Activated CD8-positive, alpha-beta memory T cell treated with anti-CD3 and anti-CD28 coated beads, Interleukin-2, amount 50 U/mL, for 24 hours (primary cell): ENCODE data around the gene ZNF501.

Experiments
- DNase-seq: peaks from one replicate; pipeline ENCODE4 v3.0.0-alpha.2; 2020; ENCODE audit errors: extremely low read depth

ZNF501 gene

DNA sequence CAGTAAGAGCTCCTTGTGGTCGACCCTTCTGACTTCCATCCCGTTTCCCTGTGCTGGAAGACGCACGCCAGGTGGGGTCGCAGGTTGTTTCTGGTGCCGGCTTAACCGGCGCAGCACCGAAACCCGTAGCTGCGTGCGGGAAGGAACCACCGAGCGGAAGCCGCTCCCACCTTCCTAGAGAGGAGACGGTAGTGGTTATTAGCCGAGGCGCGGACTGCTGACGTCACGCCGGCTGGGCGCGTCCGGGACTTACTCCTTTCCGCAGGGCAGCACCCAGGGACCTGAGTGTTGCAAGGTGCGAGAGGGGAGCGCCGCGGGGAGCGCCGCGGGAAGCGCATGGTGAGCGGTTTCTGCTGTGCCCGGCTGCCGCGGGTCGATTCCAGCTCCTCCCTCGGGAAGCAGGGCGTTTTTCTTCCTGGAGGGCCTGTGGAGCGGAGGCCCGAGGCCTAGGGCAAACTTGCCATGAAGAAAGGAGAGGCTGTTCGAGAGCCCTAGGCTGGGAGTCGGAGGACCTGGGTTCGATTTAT, at the start of gene ZNF501:
Gene ZNF501, plus strand, starts transcription at position 252 of the 527 bp plus-strand sequence. CDS start 4,787 bp downstream, outside the sequence.
- peak; percentile 80 for DNase-seq

- DNase-seq, result no peak
Measured at GRCh38 chr3:44680921-44681455, 48.4 kb upstream of the ZNF501 start.

DNA sequence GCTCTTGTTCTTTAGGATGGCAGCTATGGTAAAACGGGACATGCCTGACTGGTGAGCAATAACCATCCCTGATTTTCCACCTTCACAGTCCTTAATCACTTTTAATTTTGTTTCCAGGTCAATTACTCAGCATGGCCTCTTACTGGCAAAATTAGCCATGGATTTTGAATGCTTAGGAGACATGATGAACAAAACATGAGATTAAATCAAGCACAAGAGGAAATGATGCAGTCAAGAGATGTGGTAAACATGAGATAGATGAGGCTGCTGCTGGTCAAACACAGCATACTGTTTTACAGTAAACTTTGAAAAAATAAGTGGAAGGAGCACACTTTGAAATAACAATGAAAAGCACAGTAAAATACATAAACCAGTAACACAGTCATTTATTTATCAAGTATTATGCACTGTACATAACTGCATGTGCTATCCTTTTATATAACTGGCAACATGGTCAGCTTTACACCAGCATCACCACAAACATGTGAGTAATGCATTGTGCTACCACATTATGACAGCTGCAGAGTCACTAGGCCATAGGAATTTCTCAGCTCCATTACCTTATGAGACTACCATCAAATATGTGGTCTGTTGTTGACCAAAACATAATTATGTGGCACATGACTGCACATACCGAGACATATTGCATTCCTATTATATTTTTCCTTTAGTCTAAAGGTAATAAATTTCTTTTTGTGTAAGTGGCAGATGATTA, 47.1 kb upstream of the ZNF501 start:
- no peak for DNase-seq

DNA sequence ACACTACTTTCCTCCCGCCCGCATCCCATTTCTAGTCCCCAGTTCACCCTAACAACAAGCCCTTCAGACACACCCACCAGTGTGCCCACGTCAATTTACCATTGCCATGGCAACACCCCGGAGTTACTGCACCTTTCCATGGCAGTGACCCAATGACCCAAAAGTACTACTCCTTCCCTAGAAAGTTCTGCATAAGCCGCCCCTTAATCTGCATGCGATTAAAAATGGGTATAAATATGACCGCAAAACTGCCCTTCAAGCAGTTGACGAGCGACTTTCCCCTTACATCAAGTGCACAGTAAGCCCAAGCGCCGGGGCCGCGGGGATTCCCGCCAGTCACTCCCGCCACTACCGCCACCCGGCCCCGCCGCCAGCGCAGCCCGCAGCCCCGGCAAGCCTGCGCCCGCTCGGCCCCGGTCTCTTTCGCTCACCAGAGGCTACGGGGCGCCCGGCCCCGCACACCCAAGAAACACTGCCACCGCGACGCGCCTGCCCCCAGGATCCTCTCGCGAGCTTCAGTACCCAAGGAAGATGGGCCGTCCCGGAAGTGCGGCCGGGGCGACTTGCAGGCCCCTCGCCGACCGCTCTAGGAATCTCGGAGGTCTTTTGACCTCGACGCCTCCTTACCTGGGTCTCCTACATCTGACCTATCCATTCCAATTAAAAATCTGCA, 44.2 kb upstream of the ZNF501 start:
- DNase-seq, result peak; percentile 18

GRCh38 chr3:44687898-44688297, 41.5 kb upstream of the ZNF501 start:
- DNase-seq, result no peak

GRCh38 chr3:44712455-44713075, 16.9 kb upstream of the ZNF501 start, which contains the start of gene ZNF502:
ZNF502 (plus strand) TSS chr3:44712660; CDS start chr3:44720262, 7,602 bp downstream.
- peak; percentile 29 for DNase-seq

GRCh38 chr3:44721231-44722102, 8.0 kb upstream of the ZNF501 start:
- no peak for DNase-seq

DNA sequence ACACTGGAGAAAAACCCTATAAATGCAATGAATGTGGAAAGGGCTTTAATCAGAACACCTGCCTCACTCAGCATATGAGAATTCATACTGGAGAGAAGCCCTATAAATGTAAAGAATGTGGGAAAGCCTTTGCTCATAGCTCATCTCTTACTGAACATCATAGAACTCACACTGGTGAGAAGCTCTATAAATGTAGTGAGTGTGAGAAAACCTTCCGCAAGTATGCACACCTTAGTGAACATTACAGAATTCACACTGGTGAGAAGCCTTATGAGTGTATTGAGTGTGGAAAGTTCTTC, 7.4 kb upstream of the ZNF501 start:
- DNase-seq, result no peak

- no peak for DNase-seq
Measured at GRCh38 chr3:44734646-44735168, 5.3 kb downstream of the ZNF501 start.

- DNase-seq, result no peak
Measured at GRCh38 chr3:44761101-44761423, 31.6 kb downstream of the ZNF501 start.

DNA sequence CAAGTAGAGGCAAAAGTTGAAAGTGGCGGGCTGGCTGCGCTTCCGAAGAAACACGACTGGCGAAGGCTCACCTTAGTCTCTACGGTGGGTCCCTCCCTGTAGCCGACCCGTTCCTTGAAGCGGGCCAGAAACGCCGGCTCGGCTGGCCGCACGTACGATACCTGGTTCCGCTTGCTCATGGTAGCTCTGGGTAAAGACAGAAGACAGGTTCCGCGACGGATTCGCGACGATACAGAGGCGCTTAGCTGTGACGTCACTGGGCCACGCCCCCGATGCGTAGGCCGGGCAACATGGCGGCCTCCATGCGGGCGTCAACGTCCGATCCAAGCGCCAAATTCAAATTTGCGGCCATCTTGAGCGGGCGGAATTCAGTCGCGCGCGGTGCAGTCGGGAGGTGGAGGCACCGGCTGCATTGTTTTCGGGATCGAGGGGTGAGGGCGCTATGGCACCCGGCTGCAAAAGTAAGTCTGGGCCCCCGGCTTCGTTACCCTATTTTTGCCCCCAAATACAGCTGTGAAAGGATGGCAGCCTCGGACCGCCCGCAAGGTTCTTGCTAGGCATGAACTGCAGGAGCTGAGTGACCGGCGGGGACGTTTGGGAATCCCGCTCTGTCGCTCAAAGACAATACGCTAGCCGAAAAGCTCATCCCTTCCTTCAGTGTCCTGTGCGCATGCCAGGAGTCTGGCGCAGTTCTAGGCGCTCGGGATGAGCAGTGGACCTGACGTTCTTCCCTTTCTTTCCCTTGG, 32.2 kb downstream of the ZNF501 start, which contains the start of the genes KIAA1143 and KIF15:
Gene KIAA1143, minus strand, starts transcription at position 196 of the 746 bp plus-strand sequence. Its CDS starts 17 bp downstream, at position 179.
Gene KIF15, plus strand, starts transcription at position 371 of the 746 bp plus-strand sequence. Its CDS starts 72 bp downstream, at position 443.
- DNase-seq, result peak; percentile 96

DNA sequence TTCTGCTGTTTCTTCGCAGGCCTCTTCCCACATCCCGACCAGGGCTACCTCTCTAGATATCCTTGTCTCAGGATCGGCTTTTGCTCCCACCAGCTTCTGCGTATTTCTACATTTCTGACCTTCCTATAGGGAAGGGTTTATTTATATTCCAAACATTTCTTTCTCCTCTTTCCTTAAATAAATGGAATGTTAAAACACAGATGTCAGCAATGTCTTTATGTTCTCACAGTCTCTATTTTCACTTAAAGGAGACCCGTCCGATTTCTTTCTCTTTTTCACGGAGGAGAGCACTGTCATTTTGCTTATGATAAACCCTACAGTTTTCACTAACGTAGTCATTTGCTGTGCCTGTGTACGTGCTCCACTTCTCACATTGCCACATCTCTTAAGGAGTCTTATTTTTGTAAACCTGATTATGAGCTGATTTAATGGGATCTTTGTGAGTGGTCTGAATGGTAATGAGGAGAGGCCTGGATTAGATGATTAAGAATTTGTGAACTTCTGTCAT, 32.8 kb downstream of the ZNF501 start:
- no peak for DNase-seq

DNA sequence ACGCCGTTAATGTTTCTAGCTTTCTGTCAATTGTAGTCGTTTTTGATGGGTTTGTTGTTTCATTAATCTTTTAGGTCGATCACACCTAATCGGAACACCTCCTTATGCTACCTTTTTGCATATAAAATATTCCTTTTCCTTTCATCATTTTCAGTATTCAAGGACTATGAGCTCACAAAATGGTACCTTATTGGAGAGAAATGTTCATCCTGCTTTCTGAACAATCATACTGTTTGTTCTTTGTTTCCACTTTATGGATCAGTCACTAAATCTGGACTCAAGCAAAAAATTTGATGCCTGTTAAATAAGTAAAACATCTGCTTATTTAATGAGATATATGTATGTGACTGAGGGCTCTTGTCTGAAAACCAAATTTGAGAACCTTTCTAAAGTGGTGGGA, 33.3 kb downstream of the ZNF501 start:
- DNase-seq, result no peak

- no peak for DNase-seq
Measured at GRCh38 chr3:44764248-44764647, 34.8 kb downstream of the ZNF501 start.

GRCh38 chr3:44771424-44772098, 42.1 kb downstream of the ZNF501 start:
- no peak for DNase-seq

DNA sequence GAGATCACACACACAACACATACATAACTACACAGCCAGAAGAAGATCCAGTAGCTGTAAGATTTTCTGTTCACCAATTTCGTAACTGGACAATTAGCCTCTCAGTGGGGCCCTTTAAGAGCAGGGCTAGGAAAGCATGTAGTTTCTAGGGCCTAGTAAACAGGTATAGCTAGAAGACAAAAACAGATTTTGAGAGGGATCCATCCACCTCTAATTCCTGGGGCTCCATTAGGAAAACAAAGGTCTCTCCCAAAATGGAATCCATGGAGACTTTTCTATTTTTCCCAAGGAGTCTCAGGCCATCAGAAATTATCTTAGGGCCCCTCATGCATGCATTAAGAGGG, 42.6 kb downstream of the ZNF501 start:
- no peak for DNase-seq

GRCh38 chr3:44782891-44783290, 53.5 kb downstream of the ZNF501 start:
- no peak for DNase-seq
